ENCODE results near the gene AGXT. TPM values are rescaled to one million over a fixed set of nuclear protein-coding genes. Genes with fewer than 3 reads are reported as not detected.

The AGXT gene
- under 1 TPM; 0.34 to 0.80 (median 0.39) TPM for polyA plus RNA-seq

DNA sequence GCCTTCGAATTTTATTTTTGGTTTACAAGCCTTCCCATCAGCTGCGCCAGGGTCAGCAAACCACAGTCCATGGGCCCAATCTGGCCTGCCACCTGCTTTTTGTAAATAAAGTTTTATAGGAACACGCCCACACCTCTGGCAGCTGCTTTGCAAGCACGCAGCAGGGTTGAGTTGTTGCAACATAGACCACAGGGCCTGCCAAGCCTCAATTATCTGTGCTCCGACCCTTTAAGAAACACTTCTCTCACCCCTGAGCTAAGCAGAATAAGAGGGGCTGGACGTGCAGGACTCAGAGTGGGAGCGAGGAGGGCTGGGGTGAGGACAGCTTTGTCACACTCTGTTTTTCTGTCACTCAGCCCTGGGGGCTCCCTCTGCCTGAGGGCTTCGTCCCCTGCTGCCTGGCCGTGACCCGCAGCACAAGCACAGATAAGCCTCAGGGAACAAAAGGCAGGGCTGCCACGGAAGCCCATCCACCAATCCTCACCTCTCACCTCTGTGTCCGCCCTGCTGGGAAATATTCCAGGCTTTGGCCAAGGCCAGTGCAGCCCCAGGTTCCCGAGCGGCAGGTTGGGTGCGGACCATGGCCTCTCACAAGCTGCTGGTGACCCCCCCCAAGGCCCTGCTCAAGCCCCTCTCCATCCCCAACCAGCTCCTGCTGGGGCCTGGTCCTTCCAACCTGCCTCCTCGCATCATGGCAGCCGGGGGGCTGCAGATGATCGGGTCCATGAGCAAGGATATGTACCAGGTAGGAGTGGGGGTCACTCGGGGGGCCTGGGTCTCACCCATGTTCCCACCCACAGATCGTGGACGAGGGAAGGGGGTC, at the start of gene AGXT:
Gene AGXT, plus strand, starts transcription at position 539 of the 823 bp plus-strand sequence. Its CDS starts 42 bp downstream, at position 581.
- 74 to 81% (median 81%) methylated on average over 21 of the region's 21 CpGs for WGBS, 3 donors
- H3K27ac ChIP-seq (ENCODE audit: low read depth, low read length) = no peak within 1 kb of the TSS

DNA sequence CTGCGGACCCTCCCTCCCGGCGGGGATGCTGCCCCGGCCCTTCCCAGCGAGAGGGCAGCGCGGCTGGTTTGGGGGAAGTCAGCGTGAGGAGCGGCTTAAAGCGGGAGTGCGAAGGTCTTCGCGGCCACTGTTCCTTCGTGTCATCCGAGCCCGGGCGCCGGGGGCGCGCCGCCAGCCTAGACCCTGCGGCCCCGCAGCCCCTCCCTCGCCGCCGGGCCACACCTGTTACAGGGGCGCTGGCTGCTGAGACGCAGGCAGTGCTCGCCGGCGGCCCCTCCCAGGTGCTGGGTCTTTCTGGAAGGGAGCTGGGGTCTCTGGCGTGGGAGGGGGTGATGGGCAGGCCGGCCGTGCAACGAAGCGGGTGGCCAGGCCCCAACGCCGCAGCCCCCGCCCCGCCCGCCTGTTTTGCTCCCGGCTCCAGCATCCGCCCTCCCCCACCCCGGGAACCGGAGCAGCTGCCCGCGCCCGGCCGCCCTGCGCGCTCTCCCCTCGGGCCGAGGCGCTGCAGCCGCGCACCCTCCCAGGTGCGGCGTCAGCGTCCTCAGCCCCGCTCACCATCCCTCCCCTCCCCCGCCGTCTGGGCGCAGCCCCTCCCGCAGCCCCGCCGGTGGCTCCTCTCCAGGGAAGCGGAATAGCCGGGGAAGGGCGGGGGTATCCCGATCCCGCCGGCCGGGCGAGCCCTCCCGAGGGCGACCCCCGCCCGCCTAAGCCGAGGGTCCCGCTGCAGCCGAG, 49.3 kb upstream of the AGXT start:
- 1 to 2% (median 1%) methylated on average over 49 to 81 of the region's 81 CpGs for WGBS, 3 donors
- no peak overlapping the region for H3K27ac ChIP-seq (ENCODE audit: low read depth, low read length)

DNA sequence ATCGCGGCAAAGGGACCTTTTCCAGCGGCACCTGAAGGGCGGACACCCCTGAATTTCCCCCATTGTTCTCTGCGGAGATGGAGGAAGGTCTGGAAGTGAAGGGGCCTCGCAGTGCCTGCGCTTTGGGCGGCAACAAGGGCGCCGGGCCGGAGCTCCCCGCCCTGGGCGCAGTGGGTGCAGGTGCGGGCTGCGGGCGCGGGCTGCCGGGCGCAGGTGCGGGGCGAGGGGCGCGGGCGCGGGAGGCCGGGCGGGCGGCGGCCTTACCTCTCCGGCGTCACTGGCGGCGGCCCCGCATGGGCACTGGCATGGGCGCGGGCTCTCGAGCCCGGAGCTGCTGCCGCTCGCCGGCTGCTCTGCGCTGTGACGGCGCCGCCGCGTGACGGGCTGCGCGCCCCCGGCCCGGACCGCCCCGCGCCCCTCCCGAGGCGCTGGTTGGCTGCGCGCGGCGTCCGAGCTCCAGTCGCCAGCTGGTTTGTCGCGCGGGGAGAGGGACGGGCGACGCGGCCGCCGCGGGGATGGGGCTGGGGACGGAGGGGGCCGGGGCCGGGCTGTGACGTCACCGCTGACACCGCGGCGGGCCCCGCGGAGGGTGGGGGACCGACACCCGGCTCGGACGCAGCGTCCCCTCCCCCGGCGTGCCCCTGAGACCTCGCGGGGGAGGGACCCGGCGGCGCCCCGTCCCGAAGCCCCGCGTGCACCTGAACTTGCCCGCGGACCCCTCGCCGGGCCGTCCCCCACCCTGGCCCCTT, 48.6 kb upstream of the AGXT start, which contains the start of gene KIF1A:
Gene KIF1A, minus strand, starts transcription at position 362 of the 749 bp plus-strand sequence. CDS start 22,467 bp downstream, outside the sequence.
- WGBS, 3 donors = 0 to 1% (median 1%) methylated on average over 35 to 104 of the region's 104 CpGs
- H3K27ac ChIP-seq (ENCODE audit: low read depth, low read length) = no peak within 1 kb of the TSS

DNA sequence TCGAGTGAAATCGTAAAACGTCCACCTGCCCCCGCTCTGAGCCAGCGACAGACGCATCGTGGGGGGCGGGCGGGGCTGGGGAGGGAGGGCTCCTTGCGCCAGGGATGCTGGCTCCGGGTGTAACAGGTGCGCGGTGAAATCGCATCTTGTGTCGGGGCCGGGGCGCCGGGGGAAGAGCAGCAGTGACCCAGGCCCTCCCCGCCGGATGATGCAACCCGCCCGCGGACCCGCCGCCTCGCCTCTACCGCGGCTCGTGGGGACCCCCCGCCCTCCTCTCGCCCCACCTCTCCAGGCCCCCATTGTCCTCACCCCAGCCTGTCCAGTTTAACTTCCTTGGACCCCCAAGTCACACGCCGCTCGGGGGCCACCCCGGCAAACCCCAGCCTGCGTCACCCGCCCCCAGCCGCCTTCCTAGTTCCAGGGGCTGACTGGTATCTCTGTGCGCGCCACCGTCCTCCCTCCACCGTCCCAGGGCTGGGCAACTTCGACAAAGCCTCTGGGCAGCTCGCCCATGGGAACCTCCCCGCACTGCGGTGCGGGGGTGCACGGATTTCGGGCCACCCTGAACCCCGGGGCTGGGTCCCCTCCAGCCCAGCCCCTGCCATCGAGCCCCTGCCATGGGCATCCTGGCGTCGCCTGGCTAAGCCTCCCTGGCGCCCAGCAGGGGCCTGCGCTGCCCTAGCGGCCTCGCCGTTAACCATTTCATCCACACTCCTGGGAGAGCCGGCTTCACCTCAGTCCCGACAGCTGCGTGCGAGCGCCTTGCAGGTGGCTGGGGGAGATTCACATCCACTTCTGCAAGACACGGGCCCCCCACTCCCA, 47.8 kb upstream of the AGXT start:
- WGBS, 3 donors = 2 to 3% (median 2%) methylated on average over 55 to 64 of the region's 64 CpGs
- H3K27ac ChIP-seq (ENCODE audit: low read depth, low read length) = no peak overlapping the region

DNA sequence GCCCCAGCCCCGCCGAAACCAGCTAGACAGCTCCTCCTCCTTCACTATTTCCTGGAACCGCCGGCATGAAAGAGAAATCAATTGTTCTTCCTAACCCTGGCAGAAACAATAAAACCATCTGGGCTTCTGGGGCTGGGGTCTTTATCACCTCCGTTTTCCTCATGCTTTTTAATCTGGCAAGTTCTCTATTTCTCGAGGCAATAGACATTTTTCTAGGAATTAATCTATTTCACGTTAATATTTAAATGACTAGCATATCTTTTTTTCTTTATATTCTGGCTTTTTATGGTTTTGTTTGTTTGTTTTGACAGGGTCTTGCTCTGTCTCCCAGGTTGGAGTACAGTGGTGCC, 47.2 kb upstream of the AGXT start:
- WGBS, 3 donors = 15 to 30% (median 16%) methylated on average over 7 of the region's 7 CpGs
- no peak overlapping the region for H3K27ac ChIP-seq (ENCODE audit: low read depth, low read length)

DNA sequence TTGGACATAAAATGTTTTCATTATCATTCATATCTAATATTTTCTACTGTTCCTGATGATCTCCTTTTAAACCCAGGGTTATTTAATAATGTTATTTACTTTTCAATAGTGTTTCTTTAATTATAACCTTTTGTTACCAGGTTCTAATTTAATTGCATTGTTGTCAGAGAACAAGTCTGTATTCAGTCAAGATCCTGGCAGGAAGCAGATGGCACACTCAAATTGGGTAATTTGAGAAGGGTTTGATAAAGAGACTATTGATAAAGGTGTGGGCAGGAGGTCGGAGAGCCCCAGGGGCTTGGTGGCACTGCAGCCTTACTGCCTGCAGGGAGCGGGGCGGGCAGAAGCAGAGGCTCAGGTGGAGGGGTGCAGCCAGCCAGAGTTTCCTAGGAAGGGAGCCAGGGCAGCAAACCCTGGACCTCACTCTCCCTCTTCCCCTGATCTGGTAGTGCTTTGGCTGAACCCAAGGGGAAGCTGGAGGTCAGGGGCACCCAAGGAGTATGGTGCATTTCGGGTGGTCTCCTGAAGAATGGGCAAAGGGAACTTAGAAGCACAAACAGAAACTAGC, 46.3 kb upstream of the AGXT start:
- WGBS, 3 donors = 78 to 82% (median 80%) methylated on average over 4 of the region's 4 CpGs
- H3K27ac ChIP-seq (ENCODE audit: low read depth, low read length) = no peak overlapping the region

DNA sequence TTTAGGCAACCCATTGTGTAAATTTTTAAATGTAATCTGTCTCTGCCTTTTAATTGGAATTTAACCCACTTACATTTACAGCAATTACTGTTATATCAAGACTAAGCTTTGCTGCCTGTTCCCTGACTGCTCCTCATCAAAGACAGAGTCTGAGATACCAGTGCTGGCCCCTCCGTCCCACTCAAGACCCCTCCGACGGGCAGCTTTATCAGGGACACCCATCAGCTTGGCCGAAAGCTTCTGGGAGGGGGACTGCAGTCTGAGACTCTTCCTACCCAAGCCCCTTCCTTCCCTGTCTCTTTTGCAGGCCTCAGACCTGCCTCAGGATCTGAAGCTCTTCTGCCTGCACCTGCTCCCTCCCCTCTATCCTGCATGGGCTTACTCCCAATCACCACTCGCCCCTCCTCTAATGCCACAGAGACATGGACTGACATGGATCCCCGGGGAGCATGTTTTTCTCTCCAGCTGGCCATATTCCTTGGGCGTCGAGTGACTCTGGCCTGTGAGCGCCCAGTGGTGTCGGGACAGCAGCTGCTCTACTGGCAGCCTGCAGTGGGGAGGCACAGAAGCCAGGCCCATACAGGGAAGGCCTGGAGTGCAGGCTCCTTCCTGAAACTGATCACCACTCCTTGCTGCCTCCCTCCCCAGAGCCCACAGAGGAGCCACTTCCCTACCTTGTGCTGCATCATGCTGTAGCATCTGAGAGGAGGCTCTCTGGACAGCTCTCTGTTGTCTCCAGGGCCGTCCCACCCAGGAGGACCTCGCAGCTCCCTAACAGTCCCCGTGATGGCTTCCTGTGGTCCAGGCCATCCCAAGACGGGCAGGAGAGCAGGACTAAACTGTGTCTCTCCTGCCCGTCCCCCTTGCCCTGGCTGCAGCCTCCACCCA, 44.9 kb upstream of the AGXT start:
- WGBS, 3 donors = 81 to 88% (median 85%) methylated on average over 15 of the region's 15 CpGs
- no peak overlapping the region for H3K27ac ChIP-seq (ENCODE audit: low read depth, low read length)

DNA sequence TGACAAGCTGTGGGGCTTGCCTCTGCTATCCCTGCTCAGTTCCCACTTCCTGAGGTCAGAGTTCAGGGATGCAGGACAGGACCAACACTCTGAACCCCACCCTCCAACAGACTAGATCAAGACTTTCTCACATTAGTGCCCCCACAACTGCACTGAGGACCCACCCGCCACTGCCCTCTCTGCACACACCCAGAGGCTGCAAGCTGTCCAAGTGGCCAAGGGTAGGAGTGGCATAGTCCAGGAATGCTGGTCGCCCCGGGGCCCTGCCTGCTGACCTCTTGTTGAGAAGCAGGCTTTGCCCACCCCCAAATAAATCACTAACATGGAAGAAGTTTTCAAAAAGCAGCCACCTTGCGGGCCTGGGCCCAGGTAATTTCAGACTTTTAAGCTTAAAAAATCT, 43.1 kb upstream of the AGXT start:
- no peak overlapping the region for H3K27ac ChIP-seq (ENCODE audit: low read depth, low read length)
- WGBS, 3 donors = 72 to 92% (median 80%) methylated on average over 4 of the region's 4 CpGs

DNA sequence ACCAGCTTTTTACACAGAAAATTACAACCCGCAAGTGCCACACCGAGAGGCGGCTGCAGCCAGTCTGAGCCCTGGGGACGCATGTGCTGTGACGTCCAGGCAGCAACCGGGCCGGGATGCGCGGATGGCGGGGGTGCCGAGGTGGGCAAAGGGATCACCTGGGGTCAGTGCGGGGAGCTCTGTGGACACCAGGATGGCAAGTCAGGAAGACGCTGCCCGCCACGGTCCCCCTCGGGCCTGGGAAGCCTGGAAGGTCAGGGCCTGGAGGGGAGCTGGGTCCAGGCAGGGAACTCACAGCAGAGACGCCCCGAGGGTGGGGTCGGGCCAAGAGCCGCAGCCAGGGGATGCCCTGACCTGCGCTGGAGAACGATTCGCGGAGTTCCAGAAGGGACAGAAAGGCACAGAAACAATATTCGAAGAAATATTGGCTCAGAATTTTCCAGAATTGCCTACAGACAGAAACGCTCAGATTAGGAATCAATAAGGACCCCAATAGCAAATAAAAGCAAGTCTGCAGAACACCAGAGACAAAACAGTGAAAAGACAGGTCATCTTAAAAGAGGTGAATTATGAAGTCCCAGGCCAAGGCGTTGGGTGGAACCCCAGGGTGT, 36.9 kb upstream of the AGXT start:
- H3K27ac ChIP-seq (ENCODE audit: low read depth, low read length) = no peak overlapping the region
- WGBS, 3 donors = 6 to 14% (median 11%) methylated on average over 27 of the region's 27 CpGs

DNA sequence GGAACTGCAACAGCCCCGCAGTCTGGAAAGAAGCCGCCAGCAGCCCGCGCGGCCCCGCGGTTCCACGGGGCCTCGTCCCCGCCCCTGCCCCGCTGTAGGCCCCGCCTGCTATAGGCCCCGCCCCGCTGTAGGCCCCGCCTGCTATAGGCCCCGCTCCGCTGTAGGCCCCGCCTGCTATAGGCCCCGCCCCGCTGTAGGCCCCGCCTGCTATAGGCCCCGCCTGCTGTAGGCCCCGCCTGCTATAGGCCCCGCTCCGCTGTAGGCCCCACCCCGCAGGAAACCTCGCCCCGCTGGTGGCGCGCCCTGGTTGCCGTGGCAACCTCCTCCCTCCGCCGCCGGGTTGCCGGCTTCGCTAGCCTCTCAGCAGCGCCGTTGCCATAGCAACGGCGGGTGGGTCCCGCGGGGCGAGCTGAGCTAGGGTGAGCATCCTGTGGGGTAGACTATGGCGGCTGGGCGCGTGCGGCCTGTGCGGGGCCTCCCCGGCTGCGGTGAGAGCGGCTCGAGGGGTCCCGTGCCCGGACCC, 36.4 kb upstream of the AGXT start:
- no peak overlapping the region for H3K27ac ChIP-seq (ENCODE audit: low read depth, low read length)
- WGBS, 3 donors = 2 to 4% (median 4%) methylated on average over 44 to 54 of the region's 54 CpGs

DNA sequence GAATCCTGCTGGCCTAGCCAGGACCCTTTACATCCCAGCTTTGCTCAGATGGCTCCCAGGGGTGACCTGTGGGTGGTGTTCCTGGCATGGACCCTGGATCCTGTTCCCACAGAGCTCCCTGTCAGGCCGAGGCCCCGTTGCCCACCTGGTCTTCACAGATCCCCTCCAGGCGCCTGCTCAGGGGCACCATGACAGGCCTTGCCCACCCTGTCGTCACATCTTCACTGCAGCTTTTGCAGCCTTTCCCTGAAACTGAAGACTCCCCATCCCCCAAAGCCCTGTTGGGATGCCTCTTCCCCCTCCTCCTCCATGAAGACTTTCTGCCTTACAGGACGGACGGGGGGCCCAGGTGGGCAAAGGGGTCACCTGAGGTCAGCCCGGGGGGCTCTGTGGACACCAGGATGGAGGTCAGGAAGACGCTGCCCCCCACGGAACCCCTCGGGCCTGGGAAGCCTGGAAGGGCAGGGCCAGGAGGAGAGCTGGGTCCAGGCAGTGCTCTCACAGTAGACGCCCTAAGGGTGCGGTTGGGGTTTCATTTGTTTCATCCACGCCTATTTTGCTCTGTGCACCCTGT, 35.6 kb upstream of the AGXT start:
- H3K27ac ChIP-seq (ENCODE audit: low read depth, low read length) = no peak overlapping the region
- 70 to 76% (median 75%) methylated on average over 13 of the region's 13 CpGs for WGBS, 3 donors

DNA sequence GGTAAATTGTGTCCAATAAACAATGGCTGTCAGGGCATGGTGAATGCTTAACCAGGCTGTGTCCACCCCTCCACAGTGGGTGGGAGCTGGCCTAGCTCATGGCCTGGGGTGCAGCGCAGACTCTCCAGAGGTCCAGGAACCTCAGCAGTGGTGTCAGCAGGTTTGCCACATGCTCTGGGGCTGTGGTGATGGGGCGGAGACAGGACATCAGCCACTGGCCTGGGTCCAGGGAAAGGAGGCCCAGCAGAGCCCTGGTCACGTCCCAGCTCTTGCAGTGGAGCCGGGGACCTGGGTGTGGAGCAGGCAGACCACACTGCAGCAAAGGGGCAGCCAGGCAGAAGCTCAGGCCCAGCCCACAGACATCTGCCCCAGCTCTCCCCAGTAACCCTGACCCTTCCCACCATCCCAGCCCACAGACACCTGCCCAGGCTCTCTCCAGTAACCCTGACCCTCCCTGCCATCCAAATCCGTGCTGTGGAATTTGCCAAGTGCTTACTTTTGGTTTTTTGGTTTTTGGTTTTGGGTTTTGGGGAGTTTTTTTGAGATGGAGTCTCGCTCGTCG, 34.8 kb upstream of the AGXT start:
- 76 to 87% (median 81%) methylated on average over 8 of the region's 8 CpGs for WGBS, 3 donors
- no peak overlapping the region for H3K27ac ChIP-seq (ENCODE audit: low read depth, low read length)

DNA sequence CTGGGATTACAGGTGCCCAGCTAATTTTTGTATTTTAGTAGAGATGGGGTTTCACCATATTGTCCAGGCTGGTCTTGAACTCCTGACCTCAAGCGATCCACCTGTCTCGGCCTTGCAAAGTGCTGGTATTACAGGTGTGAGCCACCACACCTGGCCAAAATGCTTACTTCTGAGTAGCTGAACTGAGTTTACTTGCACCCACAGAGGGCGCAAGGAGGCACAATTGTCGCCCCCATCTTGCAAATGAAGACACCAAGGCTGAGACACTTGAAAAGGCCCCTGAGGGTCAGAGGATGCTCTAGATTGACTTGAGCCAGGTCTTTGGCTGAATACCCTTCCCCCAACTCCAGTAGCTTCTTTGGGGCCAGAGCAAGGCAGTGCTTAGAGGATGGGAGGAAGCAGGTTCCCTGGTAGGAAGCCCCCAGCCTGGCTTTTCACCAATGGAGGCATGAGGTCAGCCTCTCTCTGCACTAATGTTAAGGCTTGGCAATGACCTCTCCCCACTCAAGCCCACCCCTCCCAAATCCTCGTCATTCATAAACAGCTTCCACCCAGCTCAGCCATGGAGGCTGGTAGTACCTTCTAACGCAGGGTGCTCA, 34.1 kb upstream of the AGXT start:
- WGBS, 3 donors = 78 to 91% (median 82%) methylated on average over 6 of the region's 6 CpGs
- H3K27ac ChIP-seq (ENCODE audit: low read depth, low read length) = no peak overlapping the region

DNA sequence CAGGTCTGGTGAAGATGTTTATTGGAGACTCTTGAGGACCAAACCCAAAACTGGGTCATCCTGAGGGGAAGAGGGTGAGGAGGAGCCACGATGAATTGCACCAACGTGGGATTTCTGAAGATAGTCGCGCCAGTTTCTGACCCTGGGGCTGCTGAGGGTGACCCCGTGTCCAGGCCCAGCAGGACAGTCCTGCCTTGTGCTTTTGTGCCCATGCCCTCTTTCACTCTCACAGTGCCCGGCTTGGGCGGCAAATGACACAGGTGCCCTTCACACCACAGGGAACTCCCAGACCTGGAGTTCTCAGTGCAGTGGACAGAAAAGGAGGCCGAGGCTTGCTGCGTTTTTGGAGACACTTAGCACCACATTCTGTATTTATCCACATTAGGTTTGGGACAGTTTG, 33.1 kb upstream of the AGXT start:
- no peak overlapping the region for H3K27ac ChIP-seq (ENCODE audit: low read depth, low read length)
- WGBS, 3 donors = 78 to 85% (median 78%) methylated on average over 9 of the region's 9 CpGs

DNA sequence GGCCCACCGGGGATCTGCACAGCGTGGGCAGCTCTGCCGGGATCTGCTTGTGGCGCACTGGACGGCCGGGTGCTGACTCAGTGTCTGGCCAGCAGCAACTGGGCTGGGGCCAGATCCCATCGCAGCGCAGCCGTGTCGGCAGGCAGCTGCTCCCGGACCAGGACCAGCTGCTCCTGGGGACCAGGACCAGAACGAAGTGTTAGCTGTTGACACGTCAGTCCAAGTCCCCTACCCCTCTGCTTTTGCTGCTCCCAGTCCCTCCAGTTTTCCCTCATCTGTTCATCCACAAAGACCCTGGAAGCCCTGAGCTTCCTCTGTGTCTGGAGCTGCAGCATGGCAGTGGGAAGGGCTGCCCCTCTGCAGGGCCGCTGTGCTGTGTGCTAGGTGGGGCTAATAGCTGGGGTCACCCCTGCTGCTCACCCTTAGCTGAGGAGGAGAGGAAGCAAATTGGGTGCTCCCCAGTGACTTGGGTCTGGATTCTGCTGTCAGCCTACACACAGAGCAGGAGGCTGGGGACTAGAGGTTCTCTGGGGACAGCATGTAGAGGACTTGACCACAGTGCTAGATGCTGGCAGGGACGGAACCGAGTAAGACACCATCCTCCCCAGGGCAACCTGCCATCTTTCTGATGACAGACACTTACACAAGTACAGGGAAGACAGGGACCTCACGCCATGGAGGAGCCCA, 31.7 kb upstream of the AGXT start:
- no peak overlapping the region for H3K27ac ChIP-seq (ENCODE audit: low read depth, low read length)
- 61 to 71% (median 63%) methylated on average over 17 of the region's 17 CpGs for WGBS, 3 donors

Measured in adipose tissue (tissue), 3 donors.